GM11168 (cell line): Measurements from ENCODE around the gene HPCAL1.

Source experiments
- in situ Hi-C: fragments of 300-500 bp; cut with MboI; formaldehyde crosslinking; loops from one replicate; pipeline ENCODE4 v1.12.0; 2022; ENCODE audit warnings: low sequenced_read_pairs; ENCODE audit not compliant: unreplicated experiment

Gene HPCAL1

DNA sequence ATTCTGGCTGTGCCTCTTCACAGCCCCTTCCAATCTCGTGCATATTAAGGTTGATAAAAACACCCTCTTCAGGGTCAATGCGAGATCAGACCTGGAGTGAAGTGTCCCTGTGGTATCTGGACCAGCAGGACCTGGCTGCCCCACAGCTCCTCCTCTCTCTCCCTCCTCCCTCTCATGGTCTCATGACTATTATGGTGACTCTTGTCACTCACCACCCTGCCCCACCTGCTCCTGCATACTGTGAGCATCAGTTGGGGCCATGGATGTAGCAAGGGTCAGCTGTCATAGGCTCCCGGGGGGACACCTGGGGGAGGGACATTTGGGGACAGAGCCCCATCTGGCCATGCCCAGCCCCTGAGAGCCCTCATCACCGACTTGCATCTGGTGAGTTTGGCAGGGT, 95.2 kb downstream of the HPCAL1 start:
- in situ Hi-C loops = no loop called here

DNA sequence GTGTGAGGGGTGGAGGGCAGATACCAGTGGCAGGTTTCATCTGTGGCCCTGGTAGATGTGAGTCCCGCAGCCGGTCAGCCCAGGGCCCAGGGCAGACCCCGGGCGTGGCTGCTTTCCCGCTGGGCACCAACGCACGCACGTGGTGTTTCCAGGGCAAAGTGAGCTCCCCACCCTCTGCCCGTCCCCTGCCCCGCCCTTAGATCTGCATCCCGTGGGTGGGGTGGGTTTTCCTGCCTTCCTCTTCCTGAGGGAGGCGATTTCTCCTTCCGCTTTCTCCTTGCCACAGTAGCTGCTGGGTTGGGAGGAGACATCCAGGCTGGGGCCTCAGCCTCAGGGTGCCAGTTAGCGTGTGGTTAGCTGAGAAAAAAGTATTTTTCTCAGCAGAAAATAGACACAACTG, 95.8 kb downstream of the HPCAL1 start:
- in situ Hi-C loops = no loop called here

DNA sequence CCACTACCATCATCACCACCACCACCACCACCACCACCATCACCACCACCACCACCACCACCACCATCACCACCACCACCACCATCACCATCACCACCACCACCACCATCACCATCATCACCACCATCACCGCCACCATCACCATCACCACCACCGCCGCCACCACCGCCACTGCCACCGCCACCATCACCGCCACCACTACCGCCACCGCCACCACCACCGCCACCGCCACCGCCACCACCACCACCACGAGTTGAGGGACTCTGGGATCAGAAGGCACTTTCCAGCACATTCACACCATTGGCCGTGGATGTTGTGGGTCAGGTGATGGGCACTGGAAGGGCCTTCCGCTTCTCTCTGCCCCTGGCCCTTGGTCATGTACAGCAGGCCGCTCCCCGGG, 96.7 kb downstream of the HPCAL1 start:
- in situ Hi-C loops = no loop called here

DNA sequence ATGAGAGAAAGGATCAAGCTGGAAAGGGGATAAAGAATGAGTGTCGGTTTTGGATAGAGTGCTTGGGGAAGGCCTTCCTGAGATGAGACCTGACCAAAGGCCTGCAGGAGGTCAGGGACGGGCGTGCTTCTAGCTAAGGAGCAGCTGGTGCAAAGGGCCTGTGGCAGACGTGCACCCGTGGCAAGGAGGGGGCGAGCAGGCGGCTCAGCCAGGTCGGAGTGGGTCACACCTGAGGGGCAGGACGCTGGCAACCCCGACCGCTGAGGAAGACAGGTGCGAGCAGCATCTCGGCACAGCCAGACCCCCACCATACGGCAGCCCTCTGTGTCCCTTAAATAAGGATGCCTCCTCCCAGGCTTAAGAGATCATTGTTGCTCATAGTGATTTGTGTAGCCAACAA, 97.3 kb downstream of the HPCAL1 start:
- in situ Hi-C loops = no loop called here

DNA sequence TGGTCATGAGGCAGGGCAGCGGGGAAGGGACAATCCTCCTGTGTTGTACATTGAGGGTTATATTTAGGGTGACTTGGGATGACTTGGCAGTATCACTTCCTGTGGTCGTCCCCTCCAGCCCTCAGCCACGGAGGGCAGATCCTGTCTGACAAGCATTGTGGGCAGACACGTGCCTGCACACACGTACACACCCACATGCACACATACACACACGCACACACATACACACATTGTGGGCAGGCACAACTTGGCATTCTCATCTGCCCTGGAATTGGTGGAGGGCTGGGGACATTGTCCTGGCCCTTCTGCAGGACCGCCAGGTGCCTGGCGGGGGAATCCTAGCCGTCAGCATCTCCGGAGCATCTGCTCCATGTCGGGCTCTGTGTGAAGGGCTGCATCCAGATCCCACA, 97.9 kb downstream of the HPCAL1 start:
- in situ Hi-C loops = no loop called here

DNA sequence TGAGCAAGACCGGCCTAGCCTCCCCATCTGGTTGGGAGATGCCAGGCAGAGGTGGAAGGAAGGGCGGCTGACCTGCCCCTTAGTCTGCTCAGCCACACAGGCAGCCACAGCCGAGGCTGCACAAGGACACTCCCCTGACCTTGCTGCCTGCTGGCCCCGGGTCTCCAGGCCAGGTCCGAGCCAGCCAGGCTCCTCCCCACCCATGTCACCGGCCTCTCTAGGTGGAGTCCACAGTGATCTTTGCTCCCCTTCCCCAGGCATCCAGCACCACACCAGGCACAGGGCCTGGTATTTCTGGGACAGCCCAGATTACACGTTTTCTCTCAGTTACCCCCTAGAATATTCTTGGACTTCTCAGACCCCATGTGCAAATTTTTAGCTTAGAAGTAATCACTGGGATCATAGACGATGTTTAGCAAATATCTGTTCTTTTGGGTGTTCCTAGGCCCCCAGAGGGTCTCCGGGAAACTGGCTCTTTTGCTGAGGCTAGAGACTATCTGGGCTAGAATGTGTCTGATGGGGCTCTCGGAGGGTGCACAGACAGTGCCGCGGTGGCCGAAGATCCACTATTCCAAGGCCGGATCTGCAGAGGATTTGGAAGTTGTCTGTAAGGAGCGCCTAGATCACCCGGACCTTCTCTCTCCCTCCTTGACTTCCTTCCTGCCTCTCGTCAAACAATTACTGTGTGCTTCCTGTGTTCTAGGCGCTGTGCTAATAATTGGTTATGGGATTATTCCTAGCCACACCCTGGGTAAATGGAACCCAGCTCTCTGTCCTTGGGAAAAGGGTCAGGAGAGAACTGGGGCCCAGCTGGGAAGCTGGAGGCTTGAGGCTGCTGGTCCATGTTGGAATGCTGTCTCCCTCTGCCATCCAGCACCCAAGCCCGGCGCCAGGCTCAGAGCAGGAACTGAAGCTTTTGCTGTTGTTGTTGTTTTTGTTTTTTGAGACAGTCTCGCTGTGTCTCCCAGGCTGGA, 98.6 kb downstream of the HPCAL1 start:
- in situ Hi-C loops = no loop called here

DNA sequence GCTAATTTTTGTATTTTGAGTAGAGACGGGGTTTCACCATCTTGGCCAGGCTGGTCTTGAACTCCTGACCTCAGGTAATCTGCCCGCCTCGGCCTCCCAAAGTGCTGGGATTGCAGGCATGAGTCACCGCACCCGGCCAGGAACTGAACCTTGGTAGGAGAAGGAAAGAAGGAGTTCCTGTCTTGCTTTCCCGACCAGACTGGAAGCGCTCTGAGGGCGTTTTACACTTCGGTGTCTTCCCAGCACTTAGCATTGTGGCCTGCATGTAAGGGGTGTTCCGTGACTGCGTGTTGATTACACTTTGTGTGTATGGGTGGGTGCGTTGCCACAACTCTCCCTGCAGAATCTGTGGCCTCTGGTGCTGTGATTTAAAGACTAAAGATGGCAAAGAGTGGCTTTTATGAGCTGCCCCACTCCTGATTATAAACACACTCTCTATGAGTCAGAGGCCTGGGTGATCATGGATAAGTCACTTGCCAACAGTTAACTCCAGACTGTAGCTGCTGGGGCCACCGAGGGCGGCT, 99.4 kb downstream of the HPCAL1 start:
- in situ Hi-C loops = no loop called here

DNA sequence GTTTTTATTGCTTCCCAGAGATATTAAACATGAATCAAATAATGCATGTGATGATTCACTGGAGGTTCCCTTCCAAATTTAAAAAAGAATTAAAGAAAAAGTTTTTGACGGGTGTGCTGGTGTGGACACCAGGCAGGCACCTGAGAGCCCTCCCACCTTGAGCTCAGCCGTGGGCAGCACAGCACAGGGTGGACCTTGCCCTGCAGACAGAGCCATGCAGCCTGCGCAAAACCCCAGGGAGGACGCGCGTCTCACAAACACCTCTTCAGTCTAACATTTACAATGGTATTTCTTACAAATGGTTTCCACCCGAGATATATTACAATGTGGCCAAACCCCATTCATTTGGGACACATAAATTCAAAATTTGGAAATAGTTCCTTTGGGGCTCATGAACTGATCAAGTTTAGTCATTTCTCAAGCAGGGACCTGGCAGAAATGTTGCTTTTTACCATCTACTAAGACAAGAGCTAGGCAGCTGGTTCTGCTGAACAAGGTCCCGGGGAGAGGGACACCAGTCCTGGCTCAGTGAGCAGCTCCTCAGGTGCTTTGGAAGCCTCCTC, 100.0 kb downstream of the HPCAL1 start:
- in situ Hi-C loops = no loop called here

DNA sequence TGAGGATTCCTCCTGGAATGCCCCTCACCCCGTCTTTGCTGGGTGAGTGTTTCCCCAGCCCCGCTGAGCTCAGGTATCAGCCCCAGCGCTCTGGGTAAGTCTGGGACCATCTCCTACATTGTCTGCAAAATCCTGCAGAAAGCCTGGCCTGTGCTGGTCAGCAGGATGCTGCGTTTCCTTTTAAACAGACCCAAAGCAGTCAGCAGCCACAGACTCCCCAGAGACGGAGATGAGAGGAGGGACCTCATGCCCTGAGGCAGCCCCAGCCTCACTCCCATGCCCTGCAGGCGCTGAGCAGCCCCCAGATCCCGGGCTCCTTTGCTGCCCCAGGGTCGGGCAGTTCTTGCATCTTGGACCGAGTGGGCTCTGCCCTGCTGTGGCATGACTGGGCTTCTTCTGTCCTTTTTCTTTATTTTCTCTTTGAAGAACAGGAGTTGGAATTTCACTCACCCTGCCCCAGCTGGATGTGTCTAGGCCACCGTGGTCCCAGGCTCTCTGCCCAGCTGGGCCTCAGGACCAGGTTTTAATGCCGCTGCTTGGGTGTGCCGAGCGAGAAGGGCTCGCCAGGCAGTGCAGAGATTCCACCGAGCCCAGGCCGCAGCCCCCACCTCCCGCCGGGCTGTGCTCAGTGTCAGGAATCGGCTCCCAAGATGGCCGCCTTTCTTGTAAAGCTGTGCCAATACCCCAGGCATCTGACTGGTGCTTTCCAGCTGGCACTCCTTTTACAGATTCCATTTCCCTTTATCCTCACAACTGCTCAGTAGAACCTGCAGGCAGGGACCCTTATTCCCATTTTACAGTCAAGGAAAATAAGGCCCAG, 101.8 kb downstream of the HPCAL1 start:
- in situ Hi-C loops = loop anchor here (5.0 kb wide), 1 partner anchor 82 kb away; no protein-coding TSS in a partner anchor

DNA sequence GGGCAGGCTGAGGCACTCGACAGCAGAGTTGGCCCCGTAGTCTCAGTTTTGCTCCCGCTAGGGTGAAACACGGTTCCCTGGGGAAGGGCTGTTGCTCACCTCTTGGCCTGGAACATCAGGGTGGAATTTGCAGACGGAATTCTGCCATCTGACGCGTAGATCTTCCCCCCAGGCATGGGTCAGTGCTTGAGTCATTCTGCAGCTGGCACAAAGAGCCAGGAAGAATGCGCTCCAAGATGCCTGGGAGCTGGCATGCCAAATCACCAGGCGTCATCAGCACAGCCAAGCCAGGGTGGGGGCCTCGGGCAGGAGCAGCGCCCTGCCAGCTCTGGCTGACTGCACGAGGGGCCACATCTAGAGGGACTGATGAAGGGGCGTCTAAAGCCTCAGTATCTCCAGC, 102.7 kb downstream of the HPCAL1 start:
- in situ Hi-C loops = loop anchor here (5.0 kb wide), 1 partner anchor 83 kb away; no protein-coding TSS in a partner anchor

DNA sequence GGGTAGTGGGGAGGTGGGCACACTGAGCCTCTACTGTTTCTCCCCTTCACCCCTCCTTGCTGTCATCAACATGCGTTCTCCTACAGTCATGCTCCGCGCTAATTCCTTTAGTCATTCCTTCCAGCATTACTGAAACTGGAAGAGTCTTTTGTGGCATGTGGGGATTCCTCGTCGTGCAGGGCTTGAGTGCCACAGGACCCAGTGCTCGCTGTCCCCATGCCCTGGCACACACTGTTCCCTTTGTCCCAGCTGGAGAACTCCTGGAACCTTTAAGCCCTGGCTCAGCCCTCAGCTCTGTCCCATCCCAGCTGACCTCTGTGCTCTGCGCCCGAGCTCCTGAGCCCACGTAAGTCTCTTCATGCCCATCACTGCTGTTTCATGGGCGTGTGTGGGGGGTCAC, 103.3 kb downstream of the HPCAL1 start:
- in situ Hi-C loops = loop anchor here (5.0 kb wide), 1 partner anchor 84 kb away; no protein-coding TSS in a partner anchor

DNA sequence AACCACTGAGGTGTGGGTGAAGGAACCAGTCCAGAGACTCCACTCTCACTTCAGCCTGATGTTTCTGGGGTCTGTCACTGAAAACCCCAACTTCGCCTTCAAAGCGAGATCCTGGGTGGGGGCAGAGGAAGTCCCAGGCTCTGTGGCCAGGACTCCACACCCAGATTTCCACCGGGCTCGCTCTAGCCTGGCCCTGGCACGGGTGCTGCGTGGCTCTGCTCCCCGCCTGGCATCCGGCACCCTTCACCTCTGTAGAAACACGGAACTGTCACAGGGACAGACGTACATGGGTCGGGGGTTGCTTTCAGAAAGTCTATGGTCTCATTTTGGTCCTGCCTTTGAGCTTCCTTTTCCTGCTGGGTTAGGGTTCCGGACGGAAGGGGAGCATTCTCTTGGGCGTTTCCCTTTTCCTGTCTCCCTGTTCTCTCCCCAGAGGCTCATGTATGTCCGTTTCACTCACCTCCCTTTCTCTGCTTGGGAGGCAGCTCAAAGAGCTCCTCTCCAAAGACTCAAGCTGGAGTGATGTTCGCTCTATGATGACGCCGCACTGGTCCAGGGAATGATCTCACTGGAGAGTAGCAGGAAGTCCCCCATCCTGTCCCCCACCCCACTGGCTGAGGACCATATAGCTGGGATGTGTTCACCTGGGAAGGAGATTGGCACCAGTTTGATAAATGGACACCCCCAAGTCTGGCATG, 103.9 kb downstream of the HPCAL1 start:
- in situ Hi-C loops = loop anchor here (5.0 kb wide), 1 partner anchor 84 kb away; no protein-coding TSS in a partner anchor

DNA sequence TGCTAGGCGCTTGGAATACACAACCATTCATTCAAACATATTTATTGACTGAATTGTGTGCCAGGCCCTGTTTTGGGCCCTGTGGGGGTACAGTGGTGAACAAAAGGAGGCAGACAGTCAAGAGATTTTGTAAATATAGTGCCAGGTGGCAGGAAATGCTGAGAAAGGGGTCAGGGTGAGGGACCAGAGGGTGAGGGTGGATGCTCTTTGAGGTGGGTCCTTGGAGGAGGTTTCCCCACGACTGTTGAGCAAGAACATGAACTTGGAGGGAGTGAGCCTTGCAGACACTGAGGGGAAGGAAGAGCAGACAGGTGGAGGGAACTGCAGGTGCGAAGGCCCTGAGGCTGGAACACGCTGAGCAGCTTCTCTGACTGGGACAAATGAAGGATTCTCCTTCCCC, 104.7 kb downstream of the HPCAL1 start:
- in situ Hi-C loops = loop anchor here (5.0 kb wide), 1 partner anchor 85 kb away; no protein-coding TSS in a partner anchor

DNA sequence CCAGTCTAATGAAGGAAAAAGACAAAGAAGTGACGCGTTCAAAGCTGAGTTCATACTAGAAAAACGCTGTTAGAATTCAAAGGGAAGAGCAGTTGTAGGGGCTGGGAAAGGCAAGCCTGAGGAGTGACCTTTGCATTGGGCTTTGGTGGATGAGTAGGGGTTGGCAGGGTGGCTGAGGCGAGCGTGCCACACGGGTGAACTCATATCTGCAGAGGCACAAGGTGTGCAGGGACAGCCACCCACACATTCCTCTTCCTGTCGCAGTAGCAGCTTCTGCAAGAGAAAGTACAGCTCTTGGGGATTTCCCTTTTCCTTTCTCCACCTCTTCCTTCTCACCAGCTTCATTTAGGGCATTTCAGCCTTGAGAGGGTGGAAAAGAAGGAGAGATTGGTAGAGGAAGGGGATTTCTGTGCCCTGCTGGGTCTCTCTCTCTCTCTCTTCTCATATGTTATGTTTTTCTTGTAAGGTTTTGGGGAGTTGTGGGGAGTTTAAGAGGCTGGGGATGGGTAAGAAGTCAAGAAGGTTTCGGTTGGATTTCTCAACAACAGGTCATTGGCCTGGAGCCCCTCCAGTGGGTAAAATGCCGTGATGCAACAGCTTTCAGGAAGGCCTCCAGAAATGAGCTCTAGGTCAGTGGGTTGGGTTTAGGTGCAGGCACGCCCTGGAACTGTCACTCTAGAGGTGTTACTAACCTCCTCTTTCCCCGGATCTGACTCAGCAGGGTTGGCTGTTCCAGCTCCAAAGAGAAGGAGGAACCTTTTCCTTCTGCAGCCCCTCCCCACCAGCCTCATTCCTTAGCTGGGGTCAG, 105.3 kb downstream of the HPCAL1 start:
- in situ Hi-C loops = loop anchor here (5.0 kb wide), 1 partner anchor 86 kb away; no protein-coding TSS in a partner anchor

DNA sequence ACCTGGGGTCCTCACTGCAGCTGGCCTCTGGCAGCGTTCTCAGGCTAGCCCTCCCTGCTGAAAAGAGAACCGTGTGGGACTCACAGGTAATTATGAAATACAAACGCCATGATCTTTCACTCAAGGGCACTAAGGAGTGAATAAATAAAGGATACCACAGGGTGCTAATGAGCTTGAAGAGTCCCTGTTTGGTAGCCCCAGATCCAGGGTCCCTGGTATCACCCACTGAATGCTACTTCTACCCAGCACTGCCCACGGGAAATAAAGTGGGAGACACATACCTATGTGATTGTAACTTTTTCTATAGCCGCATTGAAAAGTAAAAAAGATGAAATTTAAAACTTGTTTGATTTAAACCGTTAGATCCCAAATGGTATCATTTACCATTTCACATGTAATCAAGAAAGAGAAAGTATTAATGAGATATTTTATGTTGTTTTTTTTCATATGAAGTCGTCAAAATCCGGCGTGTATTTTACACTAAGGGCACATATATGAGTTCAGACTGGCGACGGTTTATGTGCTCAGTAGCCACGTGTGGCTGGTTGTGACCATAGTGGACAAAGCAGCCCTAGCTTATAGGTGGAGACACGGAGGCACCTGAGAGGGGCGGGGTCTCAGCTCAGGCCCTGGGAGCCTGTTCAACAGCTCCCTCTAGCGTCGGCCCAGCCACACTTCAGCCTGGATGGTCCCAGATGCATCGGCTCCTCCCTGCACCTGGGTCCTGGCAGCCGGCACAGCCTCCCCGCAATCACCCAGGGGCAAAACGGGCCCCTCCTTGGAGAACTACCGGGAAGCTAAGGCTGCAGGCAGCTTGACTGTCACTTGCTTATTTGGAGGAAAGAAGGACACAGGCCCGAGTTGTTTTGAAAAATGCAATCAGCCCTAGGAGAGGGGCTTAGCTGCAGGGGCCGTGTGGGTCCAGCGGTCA, 106.2 kb downstream of the HPCAL1 start:
- in situ Hi-C loops = loop anchor here (5.0 kb wide), 1 partner anchor 87 kb away; no protein-coding TSS in a partner anchor

DNA sequence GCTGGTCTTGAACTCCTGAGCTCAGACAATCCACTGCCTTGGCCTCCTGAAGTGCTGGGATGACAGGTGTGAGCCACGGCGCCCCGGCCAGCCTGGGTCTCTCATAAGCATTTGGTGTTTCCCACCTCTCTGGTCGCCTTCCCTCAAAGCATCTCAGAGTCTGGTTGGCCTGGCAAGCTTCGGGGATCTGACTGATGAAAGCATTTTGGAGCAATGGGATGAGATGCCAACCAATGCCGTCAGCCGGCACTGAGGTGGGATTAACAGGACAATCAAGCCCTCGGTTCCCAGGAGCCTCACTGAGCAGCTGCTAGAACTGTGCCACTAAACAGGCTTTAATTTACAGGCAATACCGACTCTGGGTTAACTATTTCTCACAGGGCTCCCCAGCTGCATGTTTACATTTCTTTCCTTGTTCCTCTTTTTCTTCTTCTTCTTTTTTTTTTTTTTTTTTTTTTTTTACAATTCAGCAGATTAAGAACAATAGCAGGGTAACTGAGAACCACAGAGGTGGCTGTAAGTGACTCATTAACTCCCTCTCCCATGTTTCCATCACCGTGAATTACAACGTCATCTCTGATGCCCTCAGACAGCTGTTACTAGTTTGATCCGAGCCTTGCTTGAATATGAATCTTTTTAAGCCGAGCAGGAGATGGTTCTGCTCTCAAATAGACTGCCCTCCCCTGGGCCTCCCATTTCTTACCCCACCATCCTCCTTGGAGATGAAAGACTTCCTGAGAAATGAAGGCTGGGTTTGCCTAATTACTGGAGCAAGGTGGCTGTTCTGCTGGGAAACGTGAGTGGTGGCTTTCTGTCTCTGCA, 107.5 kb downstream of the HPCAL1 start:
- in situ Hi-C loops = no loop called here
